HG03571 (cell line): ENCODE results near the gene THSD7B.
"Not testable (repeated sequence)": the region's sequence is repeated elsewhere in the genome, so short reads cannot be mapped to it uniquely, and the experiment has no call there.

Source experiments
- ATAC-seq: cut with Tn5 transposase; IDR thresholded peaks from one replicate; pipeline ENCODE4 v1.9.1; 2021; ENCODE audit not compliant: unreplicated experiment

THSD7B gene

GRCh38 chr2:136920652-136921333 lies 155.4 kb downstream of the THSD7B start:
- ATAC-seq, result no peak

GRCh38 chr2:136927156-136927555 lies 161.8 kb downstream of the THSD7B start:
- ATAC-seq, result no peak

GRCh38 chr2:136929531-136929930 lies 164.2 kb downstream of the THSD7B start:
- ATAC-seq, result no peak

GRCh38 chr2:136932700-136933099 lies 167.4 kb downstream of the THSD7B start:
- ATAC-seq, result no peak

GRCh38 chr2:136935119-136935518 lies 169.8 kb downstream of the THSD7B start:
- no peak for ATAC-seq

- ATAC-seq, result no peak
Measured at GRCh38 chr2:136956050-136956449, 190.7 kb downstream of the THSD7B start.

GRCh38 chr2:136957044-136957443 lies 191.7 kb downstream of the THSD7B start:
- ATAC-seq, result no peak

- ATAC-seq, result no peak
Measured at GRCh38 chr2:136962105-136962725, 196.9 kb downstream of the THSD7B start.

- ATAC-seq, result no peak
Measured at GRCh38 chr2:136966485-136966884, 201.1 kb downstream of the THSD7B start.

- ATAC-seq, result no peak
Measured at GRCh38 chr2:136980303-136980702, 215.0 kb downstream of the THSD7B start.

GRCh38 chr2:136981689-136982088 lies 216.3 kb downstream of the THSD7B start:
- not testable (repeated sequence) for ATAC-seq

GRCh38 chr2:136985044-136985443 lies 219.7 kb downstream of the THSD7B start:
- no peak for ATAC-seq

- no peak for ATAC-seq
Measured at GRCh38 chr2:136986605-136987221, 221.4 kb downstream of the THSD7B start.

GRCh38 chr2:136990316-136990715 lies 225.0 kb downstream of the THSD7B start:
- ATAC-seq, result no peak

GRCh38 chr2:136994793-136995192 lies 229.4 kb downstream of the THSD7B start:
- no peak for ATAC-seq

- no peak for ATAC-seq
Measured at GRCh38 chr2:136997557-136997956, 232.2 kb downstream of the THSD7B start.

GRCh38 chr2:137000811-137001210 lies 235.5 kb downstream of the THSD7B start:
- no peak for ATAC-seq

GRCh38 chr2:137002896-137003295 lies 237.6 kb downstream of the THSD7B start:
- ATAC-seq, result no peak

- no peak for ATAC-seq
Measured at GRCh38 chr2:137005210-137005609, 239.9 kb downstream of the THSD7B start.

- no peak for ATAC-seq
Measured at GRCh38 chr2:137007938-137008337, 242.6 kb downstream of the THSD7B start.

GRCh38 chr2:137009953-137010352 lies 244.6 kb downstream of the THSD7B start:
- no peak for ATAC-seq

GRCh38 chr2:137020452-137021196 lies 255.3 kb downstream of the THSD7B start:
- no peak for ATAC-seq
